ENCODE results near the gene MBTPS1. TPM values are rescaled to one million over a fixed set of nuclear protein-coding genes. Genes with fewer than 3 reads are reported as not detected.

The MBTPS1 gene
- total RNA-seq, 1 donor from 2014 or later, result 95.6 TPM

GRCh38 chr16:84093879-84094270 lies 22.9 kb downstream of the MBTPS1 start:
- intact Hi-C loops (cut with DNase I), result no loop called here
- Histone ChIP-seq H3K36me3 (peaks cover 77 to 97% of the 10 kb centered on the region in 2 donors), H3K9me3 (no peaks in the 10 kb centered on the region), H3K27ac (no peak overlapping the region), H3K4me1 (no peaks in the 10 kb centered on the region), H3K27me3 (no peaks in the 10 kb centered on the region), H3K4me3 (no peak overlapping the region)
- DNase-seq (ENCODE audit: low spot score in 2 of 2), result no peak
- no peak for TF ChIP-seq CTCF (IDR thresholded peaks at IDR 0.05)

- Histone ChIP-seq H3K4me3 (no peak overlapping the region), H3K4me1 (no peaks in the 10 kb centered on the region), H3K36me3 (peaks cover 79 to 97% of the 10 kb centered on the region in 2 donors), H3K27me3 (no peaks in the 10 kb centered on the region), H3K9me3 (no peaks in the 10 kb centered on the region), H3K27ac (no peak overlapping the region)
- intact Hi-C loops (cut with DNase I), result no loop called here
- TF ChIP-seq CTCF (IDR thresholded peaks at IDR 0.05), result no peak
- DNase-seq (ENCODE audit: low spot score in 2 of 2), result no peak
Observed at GRCh38 chr16:84093120-84093878, 23.4 kb downstream of the MBTPS1 start.

- Histone ChIP-seq H3K27me3 (no peaks in the 10 kb centered on the region), H3K4me1 (no peaks in the 10 kb centered on the region), H3K36me3 (peaks cover 84 to 97% of the 10 kb centered on the region in 2 donors), H3K4me3 (no peak overlapping the region), H3K27ac (no peak overlapping the region), H3K9me3 (no peaks in the 10 kb centered on the region)
- no peak for TF ChIP-seq CTCF (IDR thresholded peaks at IDR 0.05)
- no peak for DNase-seq (ENCODE audit: low spot score in 2 of 2)
- intact Hi-C loops (cut with DNase I), result no loop called here
Observed at GRCh38 chr16:84091460-84091859, 25.3 kb downstream of the MBTPS1 start.

- TF ChIP-seq CTCF (IDR thresholded peaks at IDR 0.05), result no peak
- no peak overlapping the region for H3K27ac ChIP-seq
- no peaks in the 10 kb centered on the region for H3K9me3 ChIP-seq
- no peak overlapping the region for H3K4me3 ChIP-seq
- H3K4me1 ChIP-seq, result no peaks in the 10 kb centered on the region
- H3K27me3 ChIP-seq, result no peaks in the 10 kb centered on the region
- intact Hi-C loops (cut with DNase I), result no loop called here
- DNase-seq (ENCODE audit: low spot score in 2 of 2), result no peak
- H3K36me3 ChIP-seq, result peaks cover 77 to 97% of the 10 kb centered on the region in 2 donors
Observed at GRCh38 chr16:84090211-84090610, 26.5 kb downstream of the MBTPS1 start.

- no peak overlapping the region for H3K27ac ChIP-seq
- H3K27me3 ChIP-seq, result no peaks in the 10 kb centered on the region
- DNase-seq (ENCODE audit: low spot score in 2 of 2), result no peak
- no peaks in the 10 kb centered on the region for H3K9me3 ChIP-seq
- TF ChIP-seq CTCF (IDR thresholded peaks at IDR 0.05), result no peak
- H3K4me1 ChIP-seq, result no peaks in the 10 kb centered on the region
- intact Hi-C loops (cut with DNase I), result no loop called here
- H3K36me3 ChIP-seq, result peaks cover 69 to 84% of the 10 kb centered on the region in 2 donors
- no peak overlapping the region for H3K4me3 ChIP-seq
Observed at GRCh38 chr16:84088695-84089395, 27.9 kb downstream of the MBTPS1 start.

Data from ascending aorta (tissue), 2 donors.